Endodermal cell (in vitro differentiated cells): ENCODE data around the gene RFX4. TPM values are rescaled to one million over a fixed set of nuclear protein-coding genes. Genes with fewer than 3 reads are reported as not detected.

Experiments
- DNase-seq: peaks from one replicate; pipeline ENCODE4 v3.0.0-alpha.2; 2017
- H3K27ac ChIP-seq: 2 replicates; pipeline ENCODE4 v1.5.1; 2013; ENCODE audit warnings: mild to moderate bottlenecking, low read depth, low read length, moderate library complexity
- H3K27me3 ChIP-seq: 2 replicates; pipeline ENCODE4 v1.6.1; 2013; ENCODE audit warnings: mild to moderate bottlenecking, low read length, moderate library complexity; ENCODE audit not compliant: insufficient read depth, control insufficient read depth, poor library complexity, severe bottlenecking
- H3K36me3 ChIP-seq: 2 replicates; pipeline ENCODE4 v1.7.0; 2013; ENCODE audit warnings: mild to moderate bottlenecking, low read length, moderate library complexity; ENCODE audit not compliant: control insufficient read depth, insufficient read depth
- H3K4me1 ChIP-seq: one replicate; pipeline ENCODE4 v1.7.0; 2013; ENCODE audit warnings: low read length; ENCODE audit not compliant: control insufficient read depth, insufficient read depth
- H3K4me3 ChIP-seq: 2 replicates; pipeline ENCODE4 v1.5.1; 2013; ENCODE audit warnings: mild to moderate bottlenecking, low read length, moderate library complexity
- H3K9ac ChIP-seq: 2 replicates; pipeline ENCODE4 v1.6.1; 2013; ENCODE audit warnings: mild to moderate bottlenecking, low read length, moderate library complexity; ENCODE audit not compliant: poor library complexity, severe bottlenecking; ENCODE audit errors: extremely low read depth
- H3K9me3 ChIP-seq: 2 replicates; pipeline ENCODE4 v1.6.1; 2013; ENCODE audit warnings: mild to moderate bottlenecking, low read length, moderate library complexity; ENCODE audit not compliant: control insufficient read depth
- H3K27ac Mint-ChIP-seq: 2 replicates; pipeline ENCODE4 v1.8.0; 2020; ENCODE audit warnings: mixed read lengths
- H3K27me3 Mint-ChIP-seq: 2 replicates; pipeline ENCODE4 v1.8.0; 2021; ENCODE audit warnings: mild to moderate bottlenecking, mixed read lengths; ENCODE audit not compliant: insufficient read depth
- H3K36me3 Mint-ChIP-seq: 2 replicates; pipeline ENCODE4 v1.8.0; 2020; ENCODE audit warnings: low read depth, mixed read lengths
- H3K4me1 Mint-ChIP-seq: 2 replicates; pipeline ENCODE4 v1.8.0; 2020; ENCODE audit warnings: mixed read lengths
- H3K4me3 Mint-ChIP-seq: 2 replicates; pipeline ENCODE4 v1.8.0; 2020; ENCODE audit warnings: mild to moderate bottlenecking, moderate library complexity, mixed read lengths
- H3K9me3 Mint-ChIP-seq: 2 replicates; pipeline ENCODE4 v1.8.0; 2020; ENCODE audit warnings: mild to moderate bottlenecking, mixed read lengths
- CTCF ChIP-seq: fragments of 200-600 bp; sonication (generic); conservative IDR thresholded peaks from 2 replicates; pipeline ENCODE4 v1.5.0; 2021; ENCODE audit warnings: antibody characterized with exemption, mild to moderate bottlenecking
- WGBS, 2 experiments: methylation state at CpG; one replicate each; pipeline versions ENCODE4 v1.1.5 to v1.1.7; 2013; ENCODE audit warnings: missing lambda C conversion rate in 2 of 2, mixed read lengths in 1 of 2; ENCODE audit not compliant: insufficient coverage in 1 of 2, insufficient read length in 1 of 2; 5-methylcytosine and 5-hydroxymethylcytosine counted together
- total RNA-seq, 2 donors: library from RNA; stranded (reverse); fragmentation: NEBNext Ultra II Directional in 1 of 2; extraction: Animal tissue kit (Norgen Biotek cat#: 25700) in 1 of 2; gene quantifications; 2 replicates in 1 of 2; 3 replicates in 1 of 2; pipeline ENCODE4 v1.2.1, GENCODE V29; 2021

Gene RFX4
- total RNA-seq, 2 donors from 2014 or later, result 0.09 to 0.86 TPM

GRCh38 chr12:106747973-106748436, 165.2 kb downstream of the RFX4 start:
- no peaks in the 10 kb centered on the region for H3K4me1 ChIP-seq
- H3K36me3 Mint-ChIP-seq, result no peaks in the 10 kb centered on the region
- H3K4me1 Mint-ChIP-seq, result peaks cover 11% of the 10 kb centered on the region
- no peak for TF ChIP-seq CTCF
- no peak overlapping the region for H3K9ac ChIP-seq
- no peaks in the 10 kb centered on the region for H3K36me3 ChIP-seq
- no peak overlapping the region for H3K4me3 Mint-ChIP-seq
- WGBS, 2 experiments, result 83 to 91% methylated on average over 2 to 3 of the region's 3 CpGs
- H3K27ac ChIP-seq, result no peak overlapping the region
- no peak for DNase-seq
- H3K27me3 Mint-ChIP-seq, result no peaks in the 10 kb centered on the region
- H3K9me3 ChIP-seq, result no peaks in the 10 kb centered on the region
- no peaks in the 10 kb centered on the region for H3K9me3 Mint-ChIP-seq
- no peak overlapping the region for H3K4me3 ChIP-seq
- no peak overlapping the region for H3K27ac Mint-ChIP-seq
- H3K27me3 ChIP-seq, result no peaks in the 10 kb centered on the region

GRCh38 chr12:106750524-106750923, 167.7 kb downstream of the RFX4 start:
- H3K27me3 Mint-ChIP-seq, result no peaks in the 10 kb centered on the region
- H3K9me3 Mint-ChIP-seq, result no peaks in the 10 kb centered on the region
- Histone ChIP-seq H3K27me3 (no peaks in the 10 kb centered on the region), H3K4me3 (no peak overlapping the region), H3K4me1 (no peaks in the 10 kb centered on the region), H3K9me3 (no peaks in the 10 kb centered on the region), H3K36me3 (no peaks in the 10 kb centered on the region), H3K27ac (no peak overlapping the region), H3K9ac (no peak overlapping the region)
- H3K4me1 Mint-ChIP-seq, result no peaks in the 10 kb centered on the region
- no peak overlapping the region for H3K27ac Mint-ChIP-seq
- H3K4me3 Mint-ChIP-seq, result no peak overlapping the region
- 92 to 100% methylated on average over 2 of the region's 3 CpGs for WGBS, 2 experiments
- no peaks in the 10 kb centered on the region for H3K36me3 Mint-ChIP-seq
- TF ChIP-seq CTCF, result no peak
- DNase-seq, result no peak

GRCh38 chr12:106753526-106753925, 170.7 kb downstream of the RFX4 start:
- DNase-seq, result no peak
- Mint-ChIP-seq H3K4me1 (peaks cover 5% of the 10 kb centered on the region), H3K4me3 (no peak overlapping the region), H3K27me3 (no peaks in the 10 kb centered on the region), H3K36me3 (no peaks in the 10 kb centered on the region), H3K27ac (no peak overlapping the region), H3K9me3 (no peaks in the 10 kb centered on the region)
- 93 to 95% methylated on average over 5 to 7 of the region's 7 CpGs for WGBS, 2 experiments
- Histone ChIP-seq H3K4me1 (no peaks in the 10 kb centered on the region), H3K27ac (no peak overlapping the region), H3K36me3 (no peaks in the 10 kb centered on the region), H3K9ac (no peak overlapping the region), H3K27me3 (no peaks in the 10 kb centered on the region), H3K4me3 (no peak overlapping the region), H3K9me3 (no peaks in the 10 kb centered on the region)
- TF ChIP-seq CTCF, result no peak
